Sigmoid colon (tissue), 7 donors: ENCODE measurements around the gene KATNAL2. TPM values are rescaled to one million over a fixed set of nuclear protein-coding genes. Genes with fewer than 3 reads are reported as not detected.

Experiments used
- DNase-seq: peaks from one replicate; pipeline ENCODE4 v3.0.0-alpha.2; 2019
- H3K27ac ChIP-seq, 4 donors: fragments of 200-600 bp; sonication (generic); one replicate each; pipeline ENCODE4 v1.5.1; 2016 to 2019; ENCODE audit warnings: mild to moderate bottlenecking in 1 of 4
- H3K27me3 ChIP-seq, 3 donors: fragments of 200-600 bp; sonication (generic); one replicate each; pipeline ENCODE4 v1.5.1; 2019; ENCODE audit warnings: mild to moderate bottlenecking in 1 of 3
- H3K36me3 ChIP-seq, 4 donors: fragments of 200-600 bp; sonication (generic); one replicate each; pipeline ENCODE4 v1.5.1; 2016 to 2019
- H3K4me1 ChIP-seq, 4 donors: fragments of 200-600 bp; sonication (generic); one replicate each; pipeline ENCODE4 v1.5.1; 2017 to 2019
- H3K4me3 ChIP-seq, 4 donors: fragments of 200-600 bp; sonication (generic); one replicate each; pipeline ENCODE4 v1.5.1; 2017 to 2019; ENCODE audit warnings: mild to moderate bottlenecking in 2 of 4, moderate library complexity in 1 of 4
- H3K9me3 ChIP-seq, 4 donors: fragments of 200-600 bp in 3 of 4; sonication (generic) in 3 of 4; one replicate each; pipeline versions ENCODE4 v1.5.1 to v1.6.1; 2013 to 2019
- CTCF ChIP-seq, 4 experiments: fragments of 450-650 bp in 3 of 4; fragments of 200-600 bp in 1 of 4; IDR thresholded peaks; one replicate each; pipeline ENCODE4 v1.5.1; 2016 to 2019; ENCODE audit warnings: antibody characterized with exemption in 4 of 4, mild to moderate bottlenecking in 3 of 4, moderate library complexity in 2 of 4
- EP300 ChIP-seq, 4 donors: sonication (generic); formaldehyde crosslinking; IDR thresholded peaks; one replicate each; pipeline ENCODE4 v1.6.1; 2017; ENCODE audit warnings: antibody characterized with exemption in 4 of 4
- POLR2A ChIP-seq, 2 donors: fragments of 450-650 bp; IDR thresholded peaks; one replicate each; pipeline ENCODE4 v1.6.1; 2016; ENCODE audit warnings: antibody characterized with exemption in 2 of 2, mild to moderate bottlenecking in 2 of 2, moderate library complexity in 2 of 2
- POLR2AphosphoS5 ChIP-seq, 4 donors: sonication (generic); formaldehyde crosslinking; IDR thresholded peaks; one replicate each; pipeline ENCODE4 v1.6.1; 2017; ENCODE audit warnings: antibody characterized with exemption in 4 of 4
- WGBS, 2 donors: extraction: QIAGEN DNeasy Blood & Tissue Kit; methylation state at CpG; one replicate each; pipeline ENCODE4 v1.1.7; 2013; 5-methylcytosine and 5-hydroxymethylcytosine counted together
- intact Hi-C: fragments of 100-400 bp; cut with DNase I; formaldehyde crosslinking; loops from one replicate; pipeline ENCODE4 v1.15.1; 2023
- polyA plus RNA-seq, 3 donors: library from polyadenylated mRNA; stranded (reverse); fragments of 200-250 nt; gene quantifications; one replicate each; pipeline ENCODE4 v1.2.3, GENCODE V29; 2013
- total RNA-seq, 4 donors: library from RNA; depleted of rRNA; stranded (reverse); fragments of >200 nt; gene quantifications; one replicate each; pipeline ENCODE4 v1.1.0, GENCODE V29; 2016
- donor health status: healthy with polysubstance abuse.
- donor health status: Bipolar disorder and iron deficiency.
- donor health status: healthy.

The KATNAL2 gene
- total and polyA plus RNA-seq, 7 donors, result 0.60 to 18.8 (median 2.5) TPM

GRCh38 chr18:46915800-46916550 lies 1.4 kb upstream of the KATNAL2 start:
- peak overlapping the region; percentile 87 to 91 (median 89) for H3K27ac ChIP-seq

GRCh38 chr18:46916551-46917107 lies 773 bp upstream of the KATNAL2 start:
- peaks cover 0 to 28% (median 18%) of the 10 kb centered on the region in 4 donors for H3K4me1 ChIP-seq
- WGBS, 2 donors, result 0 to 1% methylated on average over 21 of the region's 21 CpGs

More at GRCh38 chr18:46915800-46916550, 1.4 kb upstream of the KATNAL2 start:
- no peak for DNase-seq
- no peaks in the 10 kb centered on the region for H3K36me3 ChIP-seq
- TF ChIP-seq POLR2A (IDR thresholded peaks at IDR 0.05), result no peak
- no peak for TF ChIP-seq POLR2AphosphoS5 (IDR thresholded peaks at IDR 0.05)
- peak overlapping the region; percentile 50 to 90 (median 86) for H3K4me3 ChIP-seq
- 11 to 41% methylated on average over 12 of the region's 12 CpGs for WGBS, 2 donors
- H3K9me3 ChIP-seq, result no peaks in the 10 kb centered on the region
- H3K4me1 ChIP-seq, result peaks cover 0 to 28% (median 18%) of the 10 kb centered on the region in 4 donors
- intact Hi-C loops, result loop anchor here (10.0 kb wide), 1 partner anchor 811 kb away; the partner anchor contains the start of gene HAUS1
- no peaks in the 10 kb centered on the region for H3K27me3 ChIP-seq

GRCh38 chr18:46917803-46918600 lies 600 bp downstream of the KATNAL2 start:
- peak overlapping the region; percentile 87 to 91 (median 89) for H3K27ac ChIP-seq
- peaks cover 0 to 28% (median 18%) of the 10 kb centered on the region in 4 donors for H3K4me1 ChIP-seq
- intact Hi-C loops, result loop anchor here (10.0 kb wide), 1 partner anchor 813 kb away; the partner anchor contains the start of gene HAUS1
- TF ChIP-seq POLR2AphosphoS5 (IDR thresholded peaks at IDR 0.05) (no peak), EP300 (IDR thresholded peaks at IDR 0.05) (no peak), POLR2A (IDR thresholded peaks at IDR 0.05) (no peak), CTCF (IDR thresholded peaks at IDR 0.05) (no peak)
- DNase-seq, result no peak
- no peaks in the 10 kb centered on the region for H3K9me3 ChIP-seq
- no peaks in the 10 kb centered on the region for H3K36me3 ChIP-seq
- 31 to 45% methylated on average over 33 of the region's 33 CpGs for WGBS, 2 donors
- H3K4me3 ChIP-seq, result peak overlapping the region; percentile 61 to 90 (median 86)
- H3K27me3 ChIP-seq, result no peaks in the 10 kb centered on the region

More at GRCh38 chr18:46916551-46917107, 773 bp upstream of the KATNAL2 start:
- Histone ChIP-seq H3K36me3 (no peaks in the 10 kb centered on the region), H3K27me3 (no peaks in the 10 kb centered on the region), H3K4me3 (peak overlapping the region; percentile 50 to 90 (median 86)), H3K9me3 (no peaks in the 10 kb centered on the region), H3K27ac (peak overlapping the region; percentile 87 to 91 (median 89))
- no peak for TF ChIP-seq POLR2A (IDR thresholded peaks at IDR 0.05)
- TF ChIP-seq CTCF (IDR thresholded peaks at IDR 0.05), result no peak
- TF ChIP-seq POLR2AphosphoS5 (IDR thresholded peaks at IDR 0.05), result no peak
- no peak for DNase-seq
- intact Hi-C loops, result loop anchor here (10.0 kb wide), 1 partner anchor 812 kb away; the partner anchor contains the start of gene HAUS1

GRCh38 chr18:46920067-46920466 lies 2.7 kb downstream of the KATNAL2 start:
- no peak for DNase-seq
- TF ChIP-seq EP300 (IDR thresholded peaks at IDR 0.05), result no peak
- TF ChIP-seq POLR2AphosphoS5 (IDR thresholded peaks at IDR 0.05), result no peak
- TF ChIP-seq CTCF (IDR thresholded peaks at IDR 0.05), result no peak
- no peak for TF ChIP-seq POLR2A (IDR thresholded peaks at IDR 0.05)
- Histone ChIP-seq H3K4me3 (no peak overlapping the region), H3K9me3 (no peaks in the 10 kb centered on the region), H3K27ac (no peak overlapping the region), H3K4me1 (peaks cover 0 to 22% (median 15%) of the 10 kb centered on the region in 4 donors), H3K36me3 (no peaks in the 10 kb centered on the region), H3K27me3 (no peaks in the 10 kb centered on the region)
- 72 to 89% methylated on average over 2 of the region's 2 CpGs for WGBS, 2 donors
- intact Hi-C loops, result no loop called here
